Measurements from ENCODE around the gene PRELID1.
"Not testable (repeated sequence)": the region's sequence is repeated elsewhere in the genome, so short reads cannot be mapped to it uniquely, and the experiment has no call there.

PRELID1 gene

DNA sequence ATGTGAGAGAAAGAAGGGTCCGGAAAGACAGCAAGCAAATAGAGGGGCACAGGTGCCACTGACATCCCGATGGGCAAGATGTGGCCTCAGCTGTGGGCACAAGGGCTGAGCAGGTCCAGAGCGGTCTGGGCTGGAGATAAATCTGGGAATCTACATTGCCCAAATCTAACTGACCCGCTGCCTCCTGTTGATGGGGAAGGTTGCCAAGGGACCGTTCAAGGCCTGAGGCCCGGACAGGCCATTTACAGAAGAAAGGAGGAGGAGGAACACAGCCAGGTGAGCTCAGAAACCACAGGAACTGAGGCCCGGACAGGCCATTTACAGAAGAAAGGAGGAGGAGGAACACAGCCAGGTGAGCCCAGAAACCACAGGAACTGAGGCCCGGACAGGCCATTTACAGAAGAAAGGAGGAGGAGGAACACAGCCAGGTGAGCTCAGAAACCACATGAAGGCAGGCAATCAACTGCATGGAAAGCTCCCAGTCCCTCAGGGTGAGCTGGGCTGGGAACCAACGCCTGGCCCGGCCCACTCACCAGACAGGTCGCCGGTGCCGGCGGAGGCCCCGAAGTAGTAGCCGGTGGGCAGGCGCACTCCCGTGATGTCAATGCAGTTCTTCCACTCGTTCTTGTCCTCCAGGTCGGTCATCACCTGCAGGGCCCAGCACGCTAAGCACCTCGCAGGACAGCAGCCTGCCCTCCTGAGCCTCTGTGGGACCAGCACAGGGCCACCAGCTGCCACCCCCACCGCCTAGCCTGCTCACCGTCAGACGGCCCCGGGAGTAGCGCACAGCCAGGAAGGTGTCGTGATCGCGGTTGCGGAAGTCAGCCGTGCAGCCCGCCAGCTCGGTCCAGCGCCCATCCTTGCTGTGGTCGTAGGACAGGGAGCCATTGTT is 33.2 kb downstream of the PRELID1 start:
- no peak for DNase-seq

DNA sequence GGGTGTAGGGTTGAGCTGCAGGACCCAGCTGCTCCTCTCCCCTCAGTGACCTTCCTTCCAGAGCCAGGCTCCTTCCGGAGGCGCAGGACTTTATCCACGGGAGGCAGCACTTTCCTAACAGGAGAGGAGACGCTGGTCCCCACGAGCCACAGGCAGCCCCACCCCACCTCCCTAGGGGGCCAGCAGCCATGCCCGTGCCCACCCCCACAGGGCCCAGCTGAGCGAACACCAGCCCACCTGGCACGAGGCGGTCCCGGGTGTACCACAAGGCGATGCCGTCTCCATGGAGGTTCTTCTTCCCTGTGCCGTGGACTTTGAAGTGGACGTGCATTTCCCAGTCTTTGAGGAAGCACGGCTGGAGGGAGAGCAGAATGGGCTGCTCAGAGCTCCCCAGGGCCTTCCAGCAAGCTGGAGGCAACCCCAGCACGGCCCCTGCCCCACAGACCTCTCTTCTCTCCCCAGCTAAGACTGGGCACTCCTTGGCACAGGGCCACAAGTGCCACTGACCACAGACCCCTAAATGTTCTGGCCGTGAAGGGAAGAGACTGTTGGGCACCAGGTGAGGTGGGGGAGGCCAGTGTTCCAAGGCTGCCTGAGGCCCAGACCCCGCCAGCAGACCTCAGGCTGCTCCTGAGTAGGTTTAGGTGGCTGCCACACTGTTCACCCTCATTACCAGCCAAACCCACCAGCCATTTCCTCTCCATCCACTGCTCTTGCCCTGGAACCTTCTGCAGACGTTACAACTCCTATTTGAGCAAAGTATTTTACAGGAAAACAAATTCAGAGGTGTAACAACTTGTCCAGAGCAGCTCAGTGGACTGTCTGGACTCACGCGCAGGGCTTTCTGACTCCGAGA is 34.9 kb downstream of the PRELID1 start:
- no peak for DNase-seq

DNA sequence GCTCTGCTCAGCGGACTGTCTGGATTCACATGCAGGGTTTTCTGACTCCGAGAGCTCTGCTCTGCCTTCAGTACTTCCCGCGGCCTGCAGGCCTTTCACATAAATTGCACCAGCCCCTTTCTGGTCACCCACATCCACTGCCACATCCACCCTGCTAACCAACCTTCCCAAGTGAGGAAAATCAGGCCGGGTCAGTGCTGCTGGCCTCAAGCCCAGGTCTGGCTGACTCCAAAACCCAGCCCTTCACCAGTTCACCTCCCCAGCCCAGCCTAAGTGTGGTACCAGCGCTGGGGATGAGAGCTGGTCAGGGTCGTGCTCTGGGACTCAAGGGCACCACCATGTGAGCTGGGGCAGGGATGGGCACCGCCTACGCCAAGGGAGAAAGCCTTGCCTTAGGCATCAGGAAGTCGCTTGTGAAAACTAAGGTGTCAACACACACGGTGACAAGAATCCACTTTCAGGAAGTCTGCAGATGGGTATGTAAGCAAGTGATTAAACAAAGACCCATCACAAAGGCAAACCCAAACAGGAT is 35.6 kb downstream of the PRELID1 start:
- DNase-seq, result no peak

DNA sequence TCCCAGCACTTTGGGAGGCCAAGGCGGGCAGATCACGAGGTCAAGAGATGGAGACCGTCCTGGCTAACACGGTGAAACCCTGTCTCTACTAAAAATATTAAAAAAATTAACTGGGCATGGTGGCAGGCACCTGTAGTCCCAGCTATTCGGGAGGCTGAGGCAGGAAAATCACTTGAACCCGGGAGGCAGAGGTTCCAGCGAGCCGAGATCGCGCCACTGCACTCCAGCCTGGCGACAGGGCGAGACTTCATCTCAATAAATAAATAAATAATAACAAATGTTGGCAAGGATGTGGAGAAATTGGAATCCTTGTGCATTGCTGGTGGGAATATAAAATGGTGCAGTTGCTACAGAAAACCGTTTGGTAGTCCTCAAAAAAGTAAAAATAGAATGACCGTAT is 39.4 kb downstream of the PRELID1 start:
- DNase-seq, result not testable (repeated sequence)

DNA sequence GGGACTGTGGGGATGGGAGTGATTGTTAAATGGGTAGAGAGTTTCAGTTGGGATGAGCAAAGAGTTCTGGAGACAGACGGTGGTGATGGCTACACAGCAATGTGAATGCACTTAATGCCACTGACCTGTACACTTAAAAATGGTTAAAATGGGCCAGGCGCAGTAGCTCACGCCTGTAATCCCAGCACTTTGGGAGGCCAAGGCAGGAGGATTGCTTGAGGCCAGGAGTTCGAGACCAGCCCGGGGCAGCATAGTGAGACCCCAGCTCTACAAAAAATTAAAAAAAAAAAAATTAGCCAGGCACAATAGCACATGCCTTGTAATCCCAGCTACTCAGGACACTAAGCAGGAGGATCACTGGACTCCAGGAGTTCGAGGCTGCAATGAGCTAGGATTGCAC is 40.2 kb downstream of the PRELID1 start:
- no peak for DNase-seq

DNA sequence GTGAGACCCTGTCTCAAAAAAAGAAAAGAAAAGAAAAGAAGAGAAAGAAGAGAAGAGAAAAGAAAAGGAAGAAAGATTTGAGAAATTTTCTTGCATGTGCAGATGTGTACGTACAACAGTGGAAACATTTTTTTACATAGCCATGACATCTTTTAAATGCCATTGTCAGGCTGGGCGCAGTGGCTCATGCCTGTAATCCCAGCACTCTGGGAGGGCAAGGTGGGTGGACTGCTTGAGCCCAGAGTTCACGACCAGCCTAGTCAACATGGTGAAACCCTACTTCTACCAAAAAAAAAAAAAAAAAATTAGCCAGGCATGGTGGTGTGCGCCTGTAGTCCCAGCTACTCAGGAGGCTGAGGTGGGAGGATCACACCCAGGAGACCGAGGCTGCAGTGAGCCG is 41.3 kb downstream of the PRELID1 start:
- DNase-seq, result no peak

DNA sequence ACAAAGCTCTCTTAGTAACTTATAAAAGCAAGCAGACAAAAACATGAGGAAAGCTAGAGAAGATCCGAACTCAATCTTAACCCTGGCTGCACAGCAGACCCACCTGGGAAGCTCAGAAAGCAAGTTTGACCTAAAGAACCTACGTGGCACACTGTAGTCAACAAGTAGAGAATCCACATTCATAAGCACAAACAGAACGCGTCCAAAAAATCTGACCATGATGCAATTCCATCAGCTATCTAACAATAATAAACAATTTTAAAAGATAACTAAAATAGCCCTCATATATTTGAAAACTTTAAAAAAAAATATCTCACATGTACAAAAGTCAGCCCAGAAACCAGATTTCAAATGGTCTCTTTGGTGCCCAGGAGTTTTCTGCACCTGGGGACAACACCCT is 43.2 kb downstream of the PRELID1 start:
- DNase-seq, result no peak

DNA sequence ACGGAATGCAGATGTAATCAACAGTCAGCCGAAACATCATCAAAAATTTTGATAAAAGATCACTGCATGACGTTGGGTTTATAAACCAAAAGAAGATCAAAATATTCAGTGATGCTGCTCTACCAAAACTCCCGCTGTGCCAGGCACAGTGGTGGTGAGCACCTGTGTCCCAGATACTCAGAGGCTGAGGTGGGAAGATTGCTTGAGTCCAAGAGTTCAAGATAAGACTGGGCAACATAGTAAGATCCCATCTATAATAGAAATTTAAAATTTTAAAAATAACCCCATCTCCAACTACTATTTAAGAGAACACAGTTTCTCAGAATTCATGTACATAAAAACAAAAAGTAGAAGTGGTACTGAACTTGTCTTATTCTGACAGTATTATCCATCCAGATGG is 44.1 kb downstream of the PRELID1 start:
- no peak for DNase-seq

DNA sequence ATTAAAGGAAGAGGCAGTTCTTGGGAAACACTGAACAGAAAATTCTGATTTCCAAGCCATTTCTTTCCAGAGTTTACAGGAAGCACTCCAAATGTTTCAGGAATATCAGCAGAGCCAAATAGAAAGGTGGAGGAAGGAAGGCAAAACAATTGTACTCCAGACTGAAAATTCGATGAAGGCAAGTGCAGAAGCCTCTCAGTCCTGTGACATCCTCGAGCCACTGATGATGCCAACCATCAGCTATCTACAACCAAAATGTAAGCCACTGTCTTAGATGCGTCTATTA is 45.7 kb downstream of the PRELID1 start:
- no peak for DNase-seq

DNA sequence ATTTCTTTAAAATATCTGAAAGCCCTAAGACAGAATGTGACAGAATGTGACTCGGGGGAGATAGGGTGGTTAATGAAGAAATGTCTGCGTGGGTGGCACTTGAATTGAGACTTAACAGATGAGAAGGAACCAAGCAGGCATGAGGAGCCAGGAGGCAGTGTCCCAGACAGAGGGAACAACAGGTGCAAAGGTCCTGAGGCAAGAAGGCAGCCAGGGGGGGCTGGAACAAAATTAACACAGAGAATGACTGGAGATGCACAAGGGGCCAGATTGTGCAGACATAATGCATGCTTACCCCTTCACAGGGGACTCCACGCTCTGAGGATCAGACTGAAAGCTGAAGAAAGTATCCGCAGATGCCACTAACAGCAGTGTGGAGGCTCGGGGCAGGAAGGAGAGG is 46.2 kb downstream of the PRELID1 start:
- no peak for DNase-seq

DNA sequence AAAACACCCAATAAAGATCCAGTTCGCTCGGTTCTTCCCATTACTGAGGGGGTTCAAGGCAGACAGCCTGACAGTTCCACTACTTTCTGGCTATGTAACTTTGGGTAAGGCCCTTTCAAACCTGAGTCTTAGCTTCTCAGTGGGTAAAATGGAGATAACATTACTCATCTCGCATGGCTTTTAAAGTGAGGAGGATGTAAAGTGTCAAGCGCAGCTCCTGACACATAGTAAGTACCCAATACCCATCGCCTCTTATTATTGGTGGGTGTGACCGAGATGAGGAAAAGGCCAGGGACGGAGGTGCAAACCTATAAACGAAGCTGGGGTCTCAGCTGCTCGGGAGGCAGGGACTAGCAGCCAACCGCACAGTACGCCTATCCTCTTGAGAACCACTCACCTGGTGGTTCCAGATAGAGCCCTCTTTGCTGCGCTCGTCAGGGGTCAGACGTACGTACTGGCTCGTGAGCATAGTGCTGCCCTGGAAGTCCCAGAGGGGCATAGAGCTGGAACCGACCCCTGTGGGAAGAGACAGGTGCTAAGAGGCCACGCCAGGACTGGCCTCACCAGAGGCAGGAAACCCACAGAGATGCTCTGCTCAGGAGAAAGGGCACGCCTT is 47.3 kb downstream of the PRELID1 start:
- DNase-seq, result no peak

DNA sequence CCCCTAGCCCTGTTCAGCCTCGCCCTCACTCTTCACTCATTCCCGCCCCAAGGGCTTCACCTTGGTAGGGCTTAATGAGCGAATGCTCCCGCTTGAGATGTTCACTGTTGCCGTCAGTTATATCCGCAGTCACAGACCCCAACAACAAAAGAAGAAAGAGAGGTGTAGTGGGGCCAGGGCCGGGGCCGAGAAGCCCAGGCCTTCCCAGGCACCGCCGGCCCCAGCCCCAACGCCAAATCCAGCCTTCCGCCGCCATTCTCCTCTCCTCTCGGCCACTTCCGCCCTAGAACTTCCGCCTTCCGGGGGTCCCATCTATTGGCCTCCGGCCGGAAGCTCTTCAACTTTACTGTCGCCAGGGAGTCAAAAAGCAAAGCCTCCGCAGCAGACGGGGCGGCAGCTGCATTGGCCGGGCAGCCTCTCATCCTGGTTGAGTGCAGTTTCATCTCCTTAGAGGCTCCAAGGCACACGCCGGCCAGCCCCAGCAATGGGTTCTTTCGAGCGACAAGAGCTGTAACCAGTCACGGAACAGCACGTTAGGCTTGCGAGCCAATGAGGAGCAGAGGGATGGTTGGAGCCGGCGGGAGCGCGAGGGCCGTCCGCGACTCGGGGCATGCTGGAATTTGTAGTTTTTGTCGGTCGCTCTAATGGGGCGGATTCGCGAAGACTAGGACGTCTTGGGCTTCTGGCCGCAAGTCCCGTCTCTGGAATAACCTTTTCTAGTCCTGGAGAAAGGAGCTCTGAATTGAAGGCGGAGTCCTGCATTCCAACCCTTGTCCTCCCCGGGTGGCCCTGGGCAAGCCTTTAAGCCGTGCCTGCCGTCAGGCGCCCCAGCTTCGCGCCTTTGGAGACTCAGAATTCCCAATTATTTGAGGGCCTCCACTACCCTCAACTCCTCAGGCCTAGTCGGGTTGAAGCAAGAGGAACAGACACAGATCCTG is 48.1 kb downstream of the PRELID1 start, which contains the start of gene LMAN2:
Gene LMAN2, minus strand, starts transcription at position 277 of the 938 bp plus-strand sequence. Its CDS starts 21 bp downstream, at position 256.
- peak; percentile 92 for DNase-seq

DNA sequence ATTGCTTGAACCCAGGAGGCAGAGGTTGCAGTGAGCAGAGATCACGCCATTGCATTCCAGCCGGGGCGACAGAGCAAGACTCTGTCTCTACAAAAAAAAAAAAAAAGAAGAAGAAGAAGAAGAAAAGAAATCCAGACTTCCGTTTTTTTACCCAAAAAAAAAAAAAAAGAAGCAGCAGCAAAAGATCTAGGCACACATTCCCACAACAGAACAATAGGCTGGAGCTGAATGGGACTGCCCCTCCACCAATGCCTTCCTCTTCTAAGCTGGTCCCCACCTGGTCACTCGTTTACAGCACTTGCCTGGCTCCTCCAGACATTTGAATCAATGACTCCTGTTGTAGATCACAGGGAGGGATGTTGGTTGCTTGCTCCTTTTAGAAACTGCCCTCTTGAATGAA is 49.5 kb downstream of the PRELID1 start:
- no peak for DNase-seq

DNA sequence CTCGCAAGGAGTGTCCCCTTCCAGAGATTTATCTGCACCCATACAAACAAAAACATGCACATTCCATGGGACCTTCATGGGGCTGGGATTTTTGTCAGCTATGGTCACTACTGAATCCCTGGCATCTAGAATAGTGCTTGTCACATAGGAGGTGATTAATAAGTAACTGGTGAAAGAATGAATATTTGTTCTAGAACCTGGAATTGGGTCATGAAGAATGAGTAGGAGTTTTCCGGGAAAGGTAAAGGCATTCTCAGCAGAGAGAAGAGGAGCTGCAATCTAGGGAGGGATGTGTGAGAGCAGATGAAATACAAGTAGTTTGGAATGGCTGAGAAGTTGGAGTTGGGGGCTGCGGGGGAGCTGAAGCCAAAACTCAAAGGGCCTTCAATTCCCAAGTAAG is 50.7 kb downstream of the PRELID1 start:
- no peak for DNase-seq

DNA sequence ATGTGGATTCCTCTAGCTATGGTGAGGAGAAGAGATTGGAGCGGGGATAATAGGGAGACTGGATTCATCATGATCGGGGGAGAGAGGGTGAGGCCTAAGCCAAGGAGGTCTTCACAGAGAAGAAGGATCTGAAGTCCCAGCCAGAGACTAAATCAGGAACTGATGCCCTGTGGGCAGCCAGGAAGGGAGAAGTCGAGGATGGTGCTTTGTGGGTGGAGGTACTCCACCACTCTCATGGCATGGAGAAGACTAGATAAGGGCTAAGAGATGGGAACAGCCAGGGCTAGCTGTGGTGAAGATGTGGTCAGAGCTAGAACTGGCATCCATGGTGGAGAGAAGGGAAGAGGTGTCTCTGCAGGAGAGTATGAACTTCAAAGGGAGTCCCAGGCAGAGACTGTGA is 51.1 kb downstream of the PRELID1 start:
- DNase-seq, result no peak

DNA sequence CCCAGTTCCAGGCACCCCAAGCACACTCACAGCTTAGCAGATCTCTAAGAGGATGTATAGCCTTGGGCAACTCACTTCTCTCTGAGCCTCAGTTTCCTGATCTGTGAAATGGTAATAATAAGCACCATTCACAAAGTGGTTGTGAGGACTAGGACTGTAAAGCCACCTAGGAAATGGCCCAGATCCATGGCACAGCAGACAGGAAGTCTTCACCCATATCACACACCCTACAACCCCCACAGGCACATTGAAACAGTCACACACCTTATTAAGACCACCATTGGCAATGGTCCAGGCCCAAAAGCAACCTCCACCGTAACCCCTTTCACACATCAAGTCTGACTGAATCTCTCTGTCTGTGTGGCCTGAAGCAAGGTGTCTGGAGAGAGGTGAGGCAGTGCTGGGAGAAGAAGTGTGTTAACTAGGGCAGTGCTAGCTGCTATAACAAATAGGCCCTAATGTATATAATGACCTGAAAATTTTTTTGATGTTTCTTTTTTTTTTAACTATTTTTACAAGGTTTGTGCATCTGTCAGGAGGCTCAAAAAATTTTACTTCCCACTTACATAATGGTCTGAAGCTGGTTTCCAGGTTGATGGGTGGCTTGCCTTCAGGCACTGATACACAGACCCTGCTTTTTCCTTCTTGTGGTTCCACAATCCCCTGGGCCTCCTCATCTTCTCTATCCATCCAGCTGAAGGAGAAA is 51.7 kb downstream of the PRELID1 start:
- no peak for DNase-seq

DNA sequence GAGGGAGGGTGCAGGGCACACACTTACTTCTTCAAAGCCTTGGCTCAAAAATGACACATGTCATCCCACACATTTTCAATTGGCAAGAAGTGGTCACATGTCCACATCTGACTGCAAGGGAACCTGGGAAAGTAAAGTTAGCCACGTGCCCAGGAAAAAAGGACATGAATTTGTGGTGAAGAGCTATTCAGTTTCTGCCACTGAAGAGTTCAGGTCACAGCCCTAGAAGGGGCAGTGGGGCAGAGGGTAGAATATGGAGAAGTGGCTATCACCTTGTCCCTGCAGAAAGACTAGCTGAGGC is 52.2 kb downstream of the PRELID1 start:
- no peak for DNase-seq

All from CD4-positive, alpha-beta T cell treated with Interleukin-6 for 4 hours (primary cell).